GM10266 (cell line): Measurements from ENCODE around the gene TMEM247.

Experiments
- DNase-seq: peaks from one replicate; pipeline ENCODE4 v3.0.0; 2012; ENCODE audit errors: extremely low spot score
- TF ChIP-seq, protein P1 (sequence below): IDR thresholded peaks from 2 replicates; pipeline ENCODE4 v1.5.1; 2012; ENCODE audit warnings: mild to moderate bottlenecking, low read depth; ENCODE audit not compliant: control insufficient read depth, insufficient read depth; ENCODE audit errors: missing control alignments

Gene TMEM247

DNA sequence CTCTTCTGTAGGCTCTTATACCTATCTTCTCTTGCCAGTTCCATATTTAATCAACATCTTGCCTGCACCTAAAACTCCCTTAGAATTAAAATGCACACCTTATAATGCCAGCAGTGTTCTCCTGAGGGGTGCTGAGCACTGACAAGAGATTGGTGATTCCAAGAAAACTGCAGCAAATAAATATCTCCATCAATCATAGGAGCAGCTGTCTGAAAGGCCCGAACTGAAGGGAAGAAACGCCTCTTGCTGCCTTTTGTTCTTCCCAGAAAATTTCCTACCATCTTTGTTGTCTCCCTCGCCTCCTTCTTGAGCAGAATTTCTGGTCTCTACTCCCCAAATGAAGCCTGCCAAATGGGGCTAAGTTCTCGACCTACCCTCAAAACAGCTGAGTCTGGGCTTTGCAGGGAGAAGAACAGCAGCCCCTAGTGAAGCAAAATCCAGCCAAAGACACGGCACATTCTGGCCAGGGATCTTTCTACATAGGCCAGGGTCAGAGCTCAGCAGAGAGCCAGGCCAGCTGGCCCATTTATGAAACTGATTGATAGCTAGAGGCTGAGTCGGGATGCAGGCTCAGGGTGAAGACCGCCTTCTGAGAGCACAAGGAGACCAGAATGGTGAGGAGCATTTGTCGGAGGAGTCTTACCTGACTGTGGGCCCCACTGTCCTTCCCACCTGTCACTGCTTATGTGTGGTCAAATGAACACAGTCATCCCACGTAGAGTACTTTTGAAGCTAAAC lies 20.4 kb upstream of the TMEM247 start:
- no peak for DNase-seq
- TF ChIP-seq, protein P1, sequence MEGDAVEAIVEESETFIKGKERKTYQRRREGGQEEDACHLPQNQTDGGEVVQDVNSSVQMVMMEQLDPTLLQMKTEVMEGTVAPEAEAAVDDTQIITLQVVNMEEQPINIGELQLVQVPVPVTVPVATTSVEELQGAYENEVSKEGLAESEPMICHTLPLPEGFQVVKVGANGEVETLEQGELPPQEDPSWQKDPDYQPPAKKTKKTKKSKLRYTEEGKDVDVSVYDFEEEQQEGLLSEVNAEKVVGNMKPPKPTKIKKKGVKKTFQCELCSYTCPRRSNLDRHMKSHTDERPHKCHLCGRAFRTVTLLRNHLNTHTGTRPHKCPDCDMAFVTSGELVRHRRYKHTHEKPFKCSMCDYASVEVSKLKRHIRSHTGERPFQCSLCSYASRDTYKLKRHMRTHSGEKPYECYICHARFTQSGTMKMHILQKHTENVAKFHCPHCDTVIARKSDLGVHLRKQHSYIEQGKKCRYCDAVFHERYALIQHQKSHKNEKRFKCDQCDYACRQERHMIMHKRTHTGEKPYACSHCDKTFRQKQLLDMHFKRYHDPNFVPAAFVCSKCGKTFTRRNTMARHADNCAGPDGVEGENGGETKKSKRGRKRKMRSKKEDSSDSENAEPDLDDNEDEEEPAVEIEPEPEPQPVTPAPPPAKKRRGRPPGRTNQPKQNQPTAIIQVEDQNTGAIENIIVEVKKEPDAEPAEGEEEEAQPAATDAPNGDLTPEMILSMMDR, result no peak

DNA sequence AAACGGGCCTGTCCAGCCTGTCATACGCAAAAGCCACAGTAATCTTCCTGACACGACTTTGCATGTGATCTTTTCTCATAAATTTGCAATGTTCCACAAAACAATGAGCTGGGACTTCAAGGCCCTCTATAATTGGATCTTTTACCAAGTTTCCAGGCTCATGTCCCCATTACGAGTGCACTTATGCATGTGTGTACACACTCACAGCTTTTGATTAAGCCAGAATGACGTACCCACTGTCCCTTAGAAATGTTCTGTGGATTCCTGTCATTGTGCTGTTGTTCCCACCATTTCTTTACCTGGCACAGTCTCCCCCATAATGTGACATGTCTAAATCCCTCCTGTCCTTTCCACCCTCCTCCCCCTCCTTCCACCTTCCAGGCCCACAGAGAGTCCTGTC lies 19.7 kb upstream of the TMEM247 start:
- TF ChIP-seq, protein P1, result no peak
- DNase-seq, result no peak

DNA sequence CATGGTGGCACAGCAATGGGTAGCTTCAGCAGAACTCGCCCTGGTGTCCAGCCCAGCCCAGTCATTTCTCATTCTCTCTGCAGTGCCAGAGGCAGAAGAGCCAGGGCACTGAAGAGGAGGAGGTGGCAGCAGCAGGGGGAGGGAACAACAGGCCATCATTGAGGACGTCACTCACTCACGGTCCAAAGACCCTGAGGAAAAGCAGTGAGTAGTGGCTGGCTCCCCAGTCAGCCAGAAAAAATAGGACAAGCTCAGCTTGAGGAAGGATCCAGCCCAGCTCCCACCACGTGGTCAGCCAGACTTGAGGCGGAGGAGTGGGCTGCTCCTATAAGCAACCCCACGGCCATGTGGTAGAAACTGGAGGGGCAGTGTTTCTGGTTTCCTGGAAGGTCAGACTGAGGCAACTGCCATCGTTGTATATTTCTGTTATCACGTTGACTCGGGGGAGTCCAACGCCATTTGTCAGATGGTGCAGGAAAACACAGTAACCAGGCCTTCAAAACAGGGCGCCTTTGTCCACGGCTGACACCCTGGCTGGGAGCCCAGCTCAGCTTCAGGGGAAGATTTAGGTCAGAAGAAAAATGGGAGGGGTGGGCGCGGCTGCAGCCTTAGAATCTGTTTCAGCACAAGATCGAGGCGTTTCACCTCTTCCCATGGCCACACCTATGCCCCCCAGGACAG lies 19.0 kb upstream of the TMEM247 start:
- DNase-seq, result no peak

DNA sequence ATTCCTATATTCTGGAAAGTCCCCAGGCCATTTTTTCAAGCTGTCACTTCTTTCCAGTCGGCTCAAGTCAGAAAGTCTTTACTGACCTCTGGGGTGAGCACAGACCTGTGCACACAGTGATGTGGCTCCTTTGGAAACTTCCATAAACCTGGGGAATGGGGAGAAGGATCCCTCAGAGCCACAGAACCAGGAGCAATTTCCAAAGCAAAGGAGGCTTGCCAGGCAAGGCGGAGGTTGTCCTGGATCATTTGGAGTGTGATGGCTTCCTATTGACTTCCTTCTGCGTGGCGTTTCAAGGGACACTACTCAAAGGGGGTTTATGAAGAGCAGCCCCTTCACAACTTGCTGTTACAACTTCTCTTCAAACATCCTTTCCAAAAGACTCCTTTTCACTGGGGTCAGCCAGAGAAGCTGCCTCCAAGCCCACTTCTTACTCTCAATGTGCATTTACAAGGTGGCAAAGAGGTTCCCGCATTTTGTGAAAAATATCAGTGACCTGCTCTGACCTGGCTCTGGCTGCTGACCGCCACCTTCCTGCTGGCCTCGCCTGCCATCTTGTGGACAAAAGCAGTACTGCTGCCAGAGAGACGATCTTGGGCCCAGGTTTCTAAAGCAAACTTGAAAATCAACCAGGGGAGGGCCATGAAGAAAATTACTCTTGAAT lies 18.2 kb upstream of the TMEM247 start:
- peak; percentile 65 for DNase-seq
- TF ChIP-seq, protein P1, result peak; percentile 99

More for the DNA sequence above, 19.0 kb upstream of the TMEM247 start:
- TF ChIP-seq, protein P1, result no peak

DNA sequence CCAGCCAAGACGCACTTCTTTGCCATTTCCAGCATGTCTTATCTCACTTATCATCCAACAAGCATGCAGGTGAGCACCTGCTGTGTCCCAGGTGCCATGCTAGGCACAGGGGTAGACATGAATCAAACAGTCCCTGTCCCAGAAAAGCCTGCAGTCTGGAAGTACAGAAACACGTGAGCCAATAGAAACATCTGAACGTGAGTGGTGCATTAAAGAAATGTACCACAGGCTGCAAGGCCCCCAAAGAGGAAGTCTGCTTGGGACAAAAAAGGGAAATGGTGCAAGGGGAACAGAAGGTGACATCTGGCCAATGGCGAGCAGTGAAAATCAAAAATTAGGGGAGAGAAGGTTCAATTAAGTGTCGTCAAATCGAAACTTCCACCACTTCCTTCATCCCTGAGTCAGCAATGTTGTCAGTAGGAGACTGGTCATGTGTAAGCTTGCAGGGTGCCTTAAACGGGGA lies 17.6 kb upstream of the TMEM247 start:
- no peak for DNase-seq
- TF ChIP-seq, protein P1, result no peak

DNA sequence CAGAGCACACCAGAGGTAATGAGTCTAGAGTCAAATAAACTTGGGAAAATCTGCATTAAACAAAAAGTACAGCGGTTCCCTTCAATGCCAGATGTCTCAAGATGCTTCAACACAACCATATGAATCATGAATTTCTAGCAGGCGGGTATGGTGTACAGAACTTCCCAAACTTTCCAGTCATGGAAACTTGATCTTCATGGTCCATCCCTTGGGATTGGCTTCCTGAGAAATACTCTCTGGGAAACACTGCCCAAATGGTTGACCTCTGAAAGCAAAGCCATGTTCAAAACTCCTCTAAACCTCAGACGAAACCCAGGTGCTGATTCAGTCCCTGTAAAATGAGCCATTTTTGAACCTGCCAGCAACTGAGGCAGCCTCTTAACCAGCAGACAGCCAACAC lies 16.4 kb upstream of the TMEM247 start:
- TF ChIP-seq, protein P1, result no peak
- DNase-seq, result no peak

DNA sequence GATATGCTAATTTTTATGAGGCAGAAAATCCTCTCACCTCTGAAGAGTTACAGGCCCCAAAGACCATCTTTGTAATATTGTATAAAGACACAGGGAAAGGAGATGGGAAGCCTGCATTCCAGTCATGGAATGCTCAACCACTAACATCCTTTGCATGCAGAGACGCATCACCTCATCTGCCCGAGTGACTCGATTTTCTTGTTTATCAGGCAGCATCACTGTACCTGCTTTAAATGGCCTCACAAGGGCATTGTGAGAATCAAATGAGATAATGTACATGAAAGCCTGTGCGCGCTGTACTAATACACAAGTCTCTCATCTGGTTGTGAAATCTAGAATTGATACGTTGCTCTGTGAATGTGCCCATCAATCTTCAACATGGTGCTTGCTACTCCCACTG lies 10.2 kb upstream of the TMEM247 start:
- TF ChIP-seq, protein P1, result no peak
- no peak for DNase-seq
